Measurements from ENCODE around the gene PPP4R2.

GRCh38 chr3:72991522-72991921, 5.1 kb upstream of the PPP4R2 start:
- TF ChIP-seq CTCF (IDR thresholded peaks at IDR 0.05) (no peak), POLR2A (IDR thresholded peaks at IDR 0.05) (no peak), POLR2AphosphoS5 (IDR thresholded peaks at IDR 0.05) (no peak), EP300 (IDR thresholded peaks at IDR 0.05) (no peak)

All from gastroesophageal sphincter (tissue), 3 donors.